ENCODE results near the gene ACTR3C. TPM values are rescaled to one million over a fixed set of nuclear protein-coding genes. Genes with fewer than 3 reads are reported as not detected.

ACTR3C gene
- total and polyA plus RNA-seq, 2 of the 13 experiments (the other 11 are each of a cell fraction or from before 2014, with no cell fraction given) = 3.8 to 7.5 TPM

DNA sequence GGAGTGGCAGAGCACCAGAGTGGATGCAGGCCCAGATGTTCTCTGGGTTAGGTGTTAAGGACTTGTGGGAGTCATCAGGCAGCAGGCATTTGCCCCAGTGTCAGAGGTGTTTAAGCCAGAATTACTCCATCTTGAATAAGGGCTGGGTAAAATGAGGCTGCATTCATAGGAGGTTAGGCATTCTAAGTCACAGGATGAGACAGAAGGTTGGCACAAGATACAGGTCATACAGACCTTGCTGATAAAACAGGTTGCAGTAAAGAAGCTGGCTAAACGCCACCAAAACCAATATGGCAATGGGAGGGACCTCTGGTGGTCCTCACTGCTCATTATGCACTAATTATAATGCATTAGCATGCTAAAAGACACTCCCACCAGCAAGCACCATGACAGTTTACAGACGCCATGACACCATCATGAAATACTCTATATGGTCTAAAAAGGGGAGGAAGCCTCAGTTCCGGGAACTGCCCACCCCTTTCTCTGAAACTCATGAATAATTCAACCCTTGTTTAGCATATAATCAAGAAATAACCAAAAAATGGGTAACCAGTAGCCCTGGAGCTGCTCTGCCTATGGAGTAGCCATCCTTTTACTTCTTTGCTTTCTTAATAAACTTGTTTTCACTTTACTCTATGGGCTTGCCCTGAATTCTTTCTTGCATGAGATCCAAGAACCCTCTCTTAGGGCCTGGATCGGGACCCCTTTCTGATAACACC is 1.1 kb downstream of the ACTR3C start (continued):
- TF ChIP-seq ZNF354B (CRISPR knock-in tag; IDR thresholded peaks at IDR 0.05) (0 out of 2 replicates have a peak, but pooled peaks have one; percentile 32), IKZF4 (CRISPR knock-in tag; IDR thresholded peaks at IDR 0.05; ENCODE audit: borderline replicate concordance, low read depth, not compliant biosample characterization) (no peak), SMYD3 (CRISPR knock-in tag; IDR thresholded peaks at IDR 0.05) (no peak), PRPF4 (IDR thresholded peaks at IDR 0.05; ENCODE audit: low read depth, low read length, poor library complexity, severe bottlenecking) (no peak), ZNF546 (CRISPR knock-in tag; conservative IDR thresholded peaks at IDR 0.05) (no peak), ZNF776 (CRISPR knock-in tag; IDR thresholded peaks at IDR 0.05) (peak; percentile 6; the same call in 1 of the 2 replicates), DNMT1 (CRISPR knock-in tag; IDR thresholded peaks at IDR 0.05) (no peak), ZFX (CRISPR knock-in tag; IDR thresholded peaks at IDR 0.05; ENCODE audit: low read depth) (no peak), BORCS8-MEF2B (CRISPR knock-in tag; IDR thresholded peaks at IDR 0.05) (peak; percentile 45; the same call in 1 of the 2 replicates), ZKSCAN5 (CRISPR knock-in tag; IDR thresholded peaks at IDR 0.05) (no peak)
- TF ChIP-seq, protein P1, sequence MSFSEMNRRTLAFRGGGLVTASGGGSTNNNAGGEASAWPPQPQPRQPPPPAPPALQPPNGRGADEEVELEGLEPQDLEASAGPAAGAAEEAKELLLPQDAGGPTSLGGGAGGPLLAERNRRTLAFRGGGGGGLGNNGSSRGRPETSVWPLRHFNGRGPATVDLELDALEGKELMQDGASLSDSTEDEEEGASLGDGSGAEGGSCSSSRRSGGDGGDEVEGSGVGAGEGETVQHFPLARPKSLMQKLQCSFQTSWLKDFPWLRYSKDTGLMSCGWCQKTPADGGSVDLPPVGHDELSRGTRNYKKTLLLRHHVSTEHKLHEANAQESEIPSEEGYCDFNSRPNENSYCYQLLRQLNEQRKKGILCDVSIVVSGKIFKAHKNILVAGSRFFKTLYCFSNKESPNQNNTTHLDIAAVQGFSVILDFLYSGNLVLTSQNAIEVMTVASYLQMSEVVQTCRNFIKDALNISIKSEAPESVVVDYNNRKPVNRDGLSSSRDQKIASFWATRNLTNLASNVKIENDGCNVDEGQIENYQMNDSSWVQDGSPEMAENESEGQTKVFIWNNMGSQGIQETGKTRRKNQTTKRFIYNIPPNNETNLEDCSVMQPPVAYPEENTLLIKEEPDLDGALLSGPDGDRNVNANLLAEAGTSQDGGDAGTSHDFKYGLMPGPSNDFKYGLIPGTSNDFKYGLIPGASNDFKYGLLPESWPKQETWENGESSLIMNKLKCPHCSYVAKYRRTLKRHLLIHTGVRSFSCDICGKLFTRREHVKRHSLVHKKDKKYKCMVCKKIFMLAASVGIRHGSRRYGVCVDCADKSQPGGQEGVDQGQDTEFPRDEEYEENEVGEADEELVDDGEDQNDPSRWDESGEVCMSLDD (CRISPR knock-in tag; IDR thresholded peaks at IDR 0.05; ENCODE audit: borderline replicate concordance) = no peak

Data from HepG2 (cell line).